GM19395 (cell line): Measurements from ENCODE around the gene CLPTM1.
"Not testable (repeated sequence)": the region's sequence is repeated elsewhere in the genome, so short reads cannot be mapped to it uniquely, and the experiment has no call there.

ENCODE experiments used
- ATAC-seq: cut with Tn5 transposase; IDR thresholded peaks from one replicate; pipeline ENCODE4 v1.9.1; 2021; ENCODE audit warnings: mild to moderate bottlenecking, moderate library complexity; ENCODE audit not compliant: unreplicated experiment

Gene CLPTM1, protein sequence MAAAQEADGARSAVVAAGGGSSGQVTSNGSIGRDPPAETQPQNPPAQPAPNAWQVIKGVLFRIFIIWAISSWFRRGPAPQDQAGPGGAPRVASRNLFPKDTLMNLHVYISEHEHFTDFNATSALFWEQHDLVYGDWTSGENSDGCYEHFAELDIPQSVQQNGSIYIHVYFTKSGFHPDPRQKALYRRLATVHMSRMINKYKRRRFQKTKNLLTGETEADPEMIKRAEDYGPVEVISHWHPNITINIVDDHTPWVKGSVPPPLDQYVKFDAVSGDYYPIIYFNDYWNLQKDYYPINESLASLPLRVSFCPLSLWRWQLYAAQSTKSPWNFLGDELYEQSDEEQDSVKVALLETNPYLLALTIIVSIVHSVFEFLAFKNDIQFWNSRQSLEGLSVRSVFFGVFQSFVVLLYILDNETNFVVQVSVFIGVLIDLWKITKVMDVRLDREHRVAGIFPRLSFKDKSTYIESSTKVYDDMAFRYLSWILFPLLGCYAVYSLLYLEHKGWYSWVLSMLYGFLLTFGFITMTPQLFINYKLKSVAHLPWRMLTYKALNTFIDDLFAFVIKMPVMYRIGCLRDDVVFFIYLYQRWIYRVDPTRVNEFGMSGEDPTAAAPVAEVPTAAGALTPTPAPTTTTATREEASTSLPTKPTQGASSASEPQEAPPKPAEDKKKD

DNA sequence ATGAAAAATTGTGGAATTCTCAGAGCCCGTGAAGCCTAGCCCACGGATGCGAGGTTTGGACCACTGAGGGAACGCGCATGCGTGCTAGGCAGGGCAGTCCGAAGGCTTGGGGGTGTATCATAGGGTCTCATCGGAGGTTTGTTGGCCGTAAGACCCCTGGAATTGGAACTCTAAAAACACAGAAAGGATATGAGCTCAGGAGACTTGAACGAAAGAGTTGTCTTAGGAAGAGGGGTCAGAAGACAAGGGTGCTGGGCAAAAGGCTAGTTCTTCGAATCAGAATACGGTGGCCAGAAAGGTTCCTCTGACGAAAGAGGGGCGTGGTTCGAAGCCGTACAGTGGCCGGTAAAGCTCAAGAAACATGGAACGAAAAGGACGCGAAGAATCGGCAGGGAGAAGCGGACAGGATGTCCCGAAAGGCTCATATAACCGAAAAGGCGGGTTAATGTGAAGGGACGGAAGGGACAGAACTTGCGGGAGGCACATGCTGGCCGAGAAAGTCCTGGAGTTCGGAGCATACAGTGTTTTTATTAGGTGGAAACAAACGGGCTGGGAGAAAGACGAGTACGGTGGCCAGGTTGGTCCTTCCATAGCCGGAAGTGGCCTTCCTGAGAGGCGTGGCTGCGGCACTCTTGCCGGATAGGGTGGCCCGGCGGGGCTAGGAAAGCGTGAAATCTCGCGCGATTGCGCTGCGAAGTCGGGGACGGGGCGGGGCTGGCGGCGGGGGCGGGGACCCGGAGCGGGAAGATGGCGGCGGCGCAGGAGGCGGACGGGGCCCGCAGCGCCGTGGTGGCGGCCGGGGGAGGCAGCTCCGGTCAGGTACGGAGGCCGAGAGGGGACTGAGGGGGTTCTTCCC, at the start of gene CLPTM1:
CLPTM1 (plus strand) TSS at position 732 of the 856 bp plus-strand sequence; CDS start at position 748, 16 bp downstream.
- peak; percentile 87 for ATAC-seq

DNA sequence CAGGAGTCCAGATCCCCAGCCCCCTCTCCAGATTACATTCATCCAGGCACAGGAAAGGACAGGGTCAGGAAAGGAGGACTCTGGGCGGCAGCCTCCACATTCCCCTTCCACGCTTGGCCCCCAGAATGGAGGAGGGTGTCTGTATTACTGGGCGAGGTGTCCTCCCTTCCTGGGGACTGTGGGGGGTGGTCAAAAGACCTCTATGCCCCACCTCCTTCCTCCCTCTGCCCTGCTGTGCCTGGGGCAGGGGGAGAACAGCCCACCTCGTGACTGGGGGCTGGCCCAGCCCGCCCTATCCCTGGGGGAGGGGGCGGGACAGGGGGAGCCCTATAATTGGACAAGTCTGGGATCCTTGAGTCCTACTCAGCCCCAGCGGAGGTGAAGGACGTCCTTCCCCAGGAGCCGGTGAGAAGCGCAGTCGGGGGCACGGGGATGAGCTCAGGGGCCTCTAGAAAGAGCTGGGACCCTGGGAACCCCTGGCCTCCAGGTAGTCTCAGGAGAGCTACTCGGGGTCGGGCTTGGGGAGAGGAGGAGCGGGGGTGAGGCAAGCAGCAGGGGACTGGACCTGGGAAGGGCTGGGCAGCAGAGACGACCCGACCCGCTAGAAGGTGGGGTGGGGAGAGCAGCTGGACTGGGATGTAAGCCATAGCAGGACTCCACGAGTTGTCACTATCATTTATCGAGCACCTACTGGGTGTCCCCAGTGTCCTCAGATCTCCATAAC, 49.6 kb upstream of the CLPTM1 start, which contains the start of gene APOE:
APOE (plus strand) TSS at position 360 of the 724 bp plus-strand sequence. CDS start 829 bp downstream, outside the sequence.
- ATAC-seq: no peak

DNA sequence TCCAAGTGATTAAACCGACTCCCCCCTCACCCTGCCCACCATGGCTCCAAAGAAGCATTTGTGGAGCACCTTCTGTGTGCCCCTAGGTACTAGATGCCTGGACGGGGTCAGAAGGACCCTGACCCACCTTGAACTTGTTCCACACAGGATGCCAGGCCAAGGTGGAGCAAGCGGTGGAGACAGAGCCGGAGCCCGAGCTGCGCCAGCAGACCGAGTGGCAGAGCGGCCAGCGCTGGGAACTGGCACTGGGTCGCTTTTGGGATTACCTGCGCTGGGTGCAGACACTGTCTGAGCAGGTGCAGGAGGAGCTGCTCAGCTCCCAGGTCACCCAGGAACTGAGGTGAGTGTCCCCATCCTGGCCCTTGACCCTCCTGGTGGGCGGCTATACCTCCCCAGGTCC, 47.6 kb upstream of the CLPTM1 start:
- ATAC-seq: no peak

DNA sequence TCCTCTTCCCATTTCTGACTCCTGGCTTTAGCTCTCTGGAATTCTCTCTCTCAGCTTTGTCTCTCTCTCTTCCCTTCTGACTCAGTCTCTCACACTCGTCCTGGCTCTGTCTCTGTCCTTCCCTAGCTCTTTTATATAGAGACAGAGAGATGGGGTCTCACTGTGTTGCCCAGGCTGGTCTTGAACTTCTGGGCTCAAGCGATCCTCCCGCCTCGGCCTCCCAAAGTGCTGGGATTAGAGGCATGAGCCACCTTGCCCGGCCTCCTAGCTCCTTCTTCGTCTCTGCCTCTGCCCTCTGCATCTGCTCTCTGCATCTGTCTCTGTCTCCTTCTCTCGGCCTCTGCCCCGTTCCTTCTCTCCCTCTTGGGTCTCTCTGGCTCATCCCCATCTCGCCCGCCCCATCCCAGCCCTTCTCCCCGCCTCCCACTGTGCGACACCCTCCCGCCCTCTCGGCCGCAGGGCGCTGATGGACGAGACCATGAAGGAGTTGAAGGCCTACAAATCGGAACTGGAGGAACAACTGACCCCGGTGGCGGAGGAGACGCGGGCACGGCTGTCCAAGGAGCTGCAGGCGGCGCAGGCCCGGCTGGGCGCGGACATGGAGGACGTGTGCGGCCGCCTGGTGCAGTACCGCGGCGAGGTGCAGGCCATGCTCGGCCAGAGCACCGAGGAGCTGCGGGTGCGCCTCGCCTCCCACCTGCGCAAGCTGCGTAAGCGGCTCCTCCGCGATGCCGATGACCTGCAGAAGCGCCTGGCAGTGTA, 46.9 kb upstream of the CLPTM1 start:
- ATAC-seq: no peak

DNA sequence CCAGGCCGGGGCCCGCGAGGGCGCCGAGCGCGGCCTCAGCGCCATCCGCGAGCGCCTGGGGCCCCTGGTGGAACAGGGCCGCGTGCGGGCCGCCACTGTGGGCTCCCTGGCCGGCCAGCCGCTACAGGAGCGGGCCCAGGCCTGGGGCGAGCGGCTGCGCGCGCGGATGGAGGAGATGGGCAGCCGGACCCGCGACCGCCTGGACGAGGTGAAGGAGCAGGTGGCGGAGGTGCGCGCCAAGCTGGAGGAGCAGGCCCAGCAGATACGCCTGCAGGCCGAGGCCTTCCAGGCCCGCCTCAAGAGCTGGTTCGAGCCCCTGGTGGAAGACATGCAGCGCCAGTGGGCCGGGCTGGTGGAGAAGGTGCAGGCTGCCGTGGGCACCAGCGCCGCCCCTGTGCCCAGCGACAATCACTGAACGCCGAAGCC, 46.3 kb upstream of the CLPTM1 start:
- ATAC-seq: no peak

DNA sequence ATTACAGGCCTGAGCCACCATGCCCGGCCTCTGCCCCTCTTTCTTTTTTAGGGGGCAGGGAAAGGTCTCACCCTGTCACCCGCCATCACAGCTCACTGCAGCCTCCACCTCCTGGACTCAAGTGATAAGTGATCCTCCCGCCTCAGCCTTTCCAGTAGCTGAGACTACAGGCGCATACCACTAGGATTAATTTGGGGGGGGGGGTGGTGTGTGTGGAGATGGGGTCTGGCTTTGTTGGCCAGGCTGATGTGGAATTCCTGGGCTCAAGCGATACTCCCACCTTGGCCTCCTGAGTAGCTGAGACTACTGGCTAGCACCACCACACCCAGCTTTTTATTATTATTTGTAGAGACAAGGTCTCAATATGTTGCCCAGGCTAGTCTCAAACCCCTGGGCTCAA, 45.4 kb upstream of the CLPTM1 start:
- ATAC-seq: no peak

DNA sequence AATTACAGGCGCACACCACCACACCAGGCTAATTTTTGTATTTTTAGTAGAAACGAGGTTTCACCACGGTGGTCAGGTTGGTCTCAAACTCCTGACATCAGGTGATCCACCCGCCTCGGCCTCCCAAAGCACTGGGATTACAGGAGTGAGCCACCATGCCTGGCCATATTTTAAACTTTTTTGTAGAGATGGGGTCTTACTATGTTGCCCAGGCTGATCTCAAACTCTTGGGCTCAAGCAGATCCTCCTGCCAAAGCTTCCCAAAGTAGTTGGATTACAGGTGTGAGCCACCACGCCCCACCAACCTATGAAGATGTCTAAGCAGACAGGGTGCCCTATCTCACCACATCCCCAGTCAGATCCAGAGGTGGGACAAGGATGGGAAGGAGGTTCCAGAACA, 43.3 kb upstream of the CLPTM1 start:
- not testable (repeated sequence) for ATAC-seq

DNA sequence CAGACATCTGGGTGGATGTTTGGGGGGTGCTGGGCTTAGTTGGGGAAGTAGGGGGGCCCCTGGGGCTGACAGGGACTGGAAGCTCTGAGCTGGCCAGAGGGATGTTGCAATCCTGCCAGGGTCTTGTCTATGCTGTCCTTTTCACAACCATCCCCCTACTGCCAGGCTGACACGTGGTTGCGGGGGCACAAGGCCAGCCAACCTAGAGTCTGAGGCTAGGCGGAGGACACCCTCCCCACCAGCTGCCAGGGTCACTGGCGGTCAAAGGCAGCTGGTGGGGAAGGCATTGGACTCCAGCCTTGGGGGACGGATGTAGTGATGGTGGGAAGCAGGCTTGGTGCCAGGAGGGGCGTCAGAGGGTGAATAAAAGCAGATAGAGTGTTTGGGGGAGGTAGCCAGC, 42.3 kb upstream of the CLPTM1 start:
- no peak for ATAC-seq

DNA sequence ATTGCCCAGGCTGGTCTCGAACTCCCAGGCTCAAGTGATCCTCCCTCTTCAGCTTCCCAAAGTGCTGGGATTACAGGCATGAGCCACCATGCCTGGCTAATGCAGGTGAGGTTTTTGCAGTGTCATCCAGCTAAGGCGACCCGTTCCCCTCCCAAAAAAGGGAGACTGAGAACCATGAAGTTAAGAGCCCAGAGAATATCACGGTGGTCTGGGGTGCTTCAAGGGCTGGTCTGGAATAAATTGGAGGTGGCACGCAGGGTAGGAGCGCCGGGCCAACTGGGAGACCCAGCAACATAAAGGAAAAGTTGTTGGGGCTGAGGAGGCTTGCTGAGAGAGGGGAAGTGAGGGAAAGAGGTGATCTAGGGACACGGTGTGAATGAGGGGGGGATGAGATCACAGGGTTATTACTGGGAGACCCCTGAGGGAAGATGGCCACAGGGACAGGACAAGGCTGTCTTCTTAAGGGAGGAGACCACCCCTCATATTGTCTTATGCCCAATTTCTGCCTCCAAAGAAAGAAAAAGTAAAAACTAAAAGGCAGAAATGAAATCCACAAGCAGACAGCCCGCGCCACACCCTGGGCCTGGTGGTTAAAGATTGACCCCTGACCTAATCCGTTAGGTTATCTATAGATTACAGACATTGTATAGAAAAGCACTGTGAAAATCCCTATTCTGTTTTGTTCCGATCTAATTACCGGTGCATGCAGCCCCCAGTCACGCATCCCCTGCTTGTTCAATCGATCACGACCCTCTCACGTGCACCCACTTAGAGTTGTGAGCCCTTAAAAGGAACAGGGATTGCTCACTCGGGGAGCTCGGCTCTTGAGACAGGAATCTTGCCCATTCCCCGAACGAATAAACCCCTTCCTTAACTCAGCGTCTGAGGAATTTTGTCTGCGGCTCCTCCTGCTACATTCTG, 41.4 kb upstream of the CLPTM1 start:
- not testable (repeated sequence) for ATAC-seq

DNA sequence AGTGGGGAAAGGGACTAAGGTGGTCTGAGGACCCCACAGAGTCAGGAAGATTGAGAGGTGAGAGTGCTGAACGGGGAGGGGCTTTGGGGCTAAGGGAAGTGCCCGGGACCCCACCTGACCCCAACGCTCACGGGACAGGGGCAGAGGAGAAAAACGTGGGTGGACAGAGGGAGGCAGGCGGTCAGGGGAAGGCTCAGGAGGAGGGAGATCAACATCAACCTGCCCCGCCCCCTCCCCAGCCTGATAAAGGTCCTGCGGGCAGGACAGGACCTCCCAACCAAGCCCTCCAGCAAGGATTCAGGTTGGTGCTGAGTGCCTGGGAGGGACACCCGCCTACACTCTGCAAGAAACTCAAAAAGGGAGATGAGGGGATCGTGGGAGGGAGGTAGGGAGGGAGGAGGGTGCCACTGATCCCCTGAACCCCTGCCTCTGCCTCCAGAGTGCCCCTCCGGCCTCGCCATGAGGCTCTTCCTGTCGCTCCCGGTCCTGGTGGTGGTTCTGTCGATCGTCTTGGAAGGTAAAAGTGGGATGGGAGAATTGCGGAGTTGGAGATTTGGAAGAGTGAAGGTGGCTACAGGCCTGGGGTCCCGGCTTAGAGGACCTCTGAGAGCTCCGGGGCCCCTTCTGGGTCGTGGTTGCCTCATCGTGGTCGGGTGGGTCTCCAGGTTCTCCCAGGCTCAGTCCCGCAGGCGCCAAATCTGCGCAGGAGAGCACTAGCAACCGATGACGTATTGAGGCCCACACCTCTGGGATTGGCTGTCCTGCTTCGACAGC, 40.6 kb upstream of the CLPTM1 start, which contains the start of gene APOC1:
APOC1 (plus strand) TSS at position 176 of the 774 bp plus-strand sequence; CDS start at position 460, 284 bp downstream.
- ATAC-seq: peak; percentile 96

DNA sequence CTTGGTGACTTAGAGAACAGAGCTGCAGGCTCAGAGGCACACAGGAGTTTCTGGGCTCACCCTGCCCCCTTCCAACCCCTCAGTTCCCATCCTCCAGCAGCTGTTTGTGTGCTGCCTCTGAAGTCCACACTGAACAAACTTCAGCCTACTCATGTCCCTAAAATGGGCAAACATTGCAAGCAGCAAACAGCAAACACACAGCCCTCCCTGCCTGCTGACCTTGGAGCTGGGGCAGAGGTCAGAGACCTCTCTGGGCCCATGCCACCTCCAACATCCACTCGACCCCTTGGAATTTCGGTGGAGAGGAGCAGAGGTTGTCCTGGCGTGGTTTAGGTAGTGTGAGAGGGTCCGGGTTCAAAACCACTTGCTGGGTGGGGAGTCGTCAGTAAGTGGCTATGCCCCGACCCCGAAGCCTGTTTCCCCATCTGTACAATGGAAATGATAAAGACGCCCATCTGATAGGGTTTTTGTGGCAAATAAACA, 30.9 kb upstream of the CLPTM1 start:
- no peak for ATAC-seq

DNA sequence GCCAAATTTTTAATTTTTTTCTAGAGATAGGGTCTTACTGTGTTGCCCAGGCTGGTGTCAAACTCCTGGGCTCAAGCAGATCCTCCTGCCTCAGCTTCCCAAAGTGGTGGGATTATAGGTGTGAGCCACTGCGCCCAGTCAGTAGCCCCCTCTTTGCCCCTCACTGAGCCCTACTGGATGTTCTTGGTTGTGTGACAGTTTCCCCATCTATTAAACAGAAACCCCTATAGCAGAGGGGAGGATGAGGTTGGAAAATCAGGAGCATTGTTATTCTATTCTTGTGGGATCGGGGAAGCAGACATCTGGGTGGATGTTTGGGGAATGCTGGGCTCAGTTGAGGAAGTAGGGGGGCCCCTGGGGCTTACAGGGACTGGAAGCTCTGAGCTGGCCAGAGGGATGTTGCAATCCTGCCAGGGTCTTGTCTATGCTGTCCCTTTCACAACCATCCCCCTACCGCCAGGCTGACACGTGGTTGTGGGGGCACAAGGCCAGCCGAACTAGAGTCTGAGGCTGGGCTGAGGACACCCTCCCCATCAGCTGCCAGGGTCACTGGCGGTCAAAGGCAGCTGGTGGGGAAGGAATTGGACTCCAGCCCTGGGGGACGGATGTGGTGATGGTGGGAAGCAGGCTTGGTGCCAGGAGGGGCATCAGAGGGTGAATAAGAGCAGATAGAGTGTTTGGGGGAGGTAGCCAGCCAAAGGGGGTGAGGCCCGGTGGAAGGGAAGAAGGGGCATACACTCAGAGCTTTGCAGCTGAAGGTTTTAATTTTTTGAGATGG, 29.9 kb upstream of the CLPTM1 start:
- ATAC-seq: no peak

DNA sequence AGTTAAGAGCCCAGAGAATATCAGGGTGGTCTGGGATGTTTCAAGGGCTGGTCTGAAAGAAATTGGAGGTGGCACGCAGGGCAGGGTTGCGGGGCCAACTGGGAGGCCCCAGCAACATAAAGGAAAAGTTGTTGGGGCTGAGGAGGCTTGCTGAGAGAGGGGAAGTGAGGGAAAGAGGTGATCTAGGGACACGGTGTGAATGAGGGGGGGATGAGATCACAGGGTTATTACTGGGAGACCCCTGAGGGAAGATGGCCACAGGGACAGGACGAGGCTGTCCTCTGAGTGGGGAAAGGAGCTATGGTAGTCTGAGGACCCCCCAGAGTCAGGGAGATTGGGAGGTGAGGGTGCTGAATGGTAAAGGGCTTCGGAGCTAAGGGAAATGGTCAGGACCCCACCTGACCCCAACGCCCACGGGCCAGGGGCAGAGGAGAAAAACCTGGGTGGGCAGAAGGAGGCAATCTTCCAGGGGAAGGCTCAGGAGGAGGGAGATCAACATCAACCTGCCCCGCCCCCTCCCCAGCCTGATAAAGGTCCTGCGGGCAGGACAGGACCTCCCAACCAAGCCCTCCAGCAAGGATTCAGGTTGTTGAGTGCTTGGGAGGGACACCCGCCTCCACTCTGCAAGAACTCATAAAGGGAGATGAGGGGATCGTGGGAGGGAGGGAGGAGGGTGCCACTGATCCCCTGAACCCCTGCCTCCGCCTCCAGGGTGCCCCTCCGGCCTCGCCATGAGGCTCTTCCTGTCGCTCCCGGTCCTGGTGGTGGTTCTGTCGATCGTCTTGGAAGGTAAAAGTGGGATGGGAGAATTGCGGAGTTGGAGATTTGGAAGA, 28.7 kb upstream of the CLPTM1 start:
- not testable (repeated sequence) for ATAC-seq

DNA sequence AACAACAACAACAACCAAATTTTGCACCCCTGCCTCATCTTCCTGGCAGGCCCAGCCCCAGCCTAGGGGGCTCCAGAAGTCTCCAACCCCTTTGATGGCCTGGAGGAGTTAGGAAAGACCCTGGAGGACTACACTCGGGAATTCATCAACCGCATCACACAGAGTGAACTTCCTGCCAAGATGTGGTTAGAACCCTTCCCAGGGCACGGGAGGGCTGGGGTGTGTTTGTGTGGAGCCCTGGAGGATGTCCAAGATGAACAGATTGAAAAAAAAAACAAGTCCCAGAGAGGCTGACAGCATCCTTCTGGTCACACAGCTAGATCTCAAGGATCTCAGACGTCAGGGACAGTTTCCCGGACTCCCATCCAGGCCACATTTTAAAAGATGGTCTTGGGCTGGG, 27.4 kb upstream of the CLPTM1 start:
- no peak for ATAC-seq

DNA sequence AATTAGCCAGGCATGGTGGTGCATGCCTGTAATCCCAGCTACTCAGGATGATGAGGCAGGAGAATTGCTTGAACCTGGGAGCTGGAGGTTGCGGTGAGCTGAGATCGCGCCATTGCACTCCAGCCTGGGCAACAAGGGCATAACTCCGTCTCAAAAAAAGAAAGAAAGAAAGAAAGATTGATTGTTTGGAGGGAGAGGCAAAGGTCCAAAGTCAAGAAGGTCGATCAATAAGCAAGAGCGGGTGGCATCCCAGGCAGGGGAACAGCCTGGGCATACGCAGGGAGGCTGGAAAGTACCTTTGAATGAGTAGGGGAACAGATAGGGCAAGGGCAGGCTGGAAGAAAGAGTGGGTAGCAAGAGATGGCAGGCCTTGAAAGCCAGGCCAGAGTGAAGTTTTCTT, 25.1 kb upstream of the CLPTM1 start:
- no peak for ATAC-seq

DNA sequence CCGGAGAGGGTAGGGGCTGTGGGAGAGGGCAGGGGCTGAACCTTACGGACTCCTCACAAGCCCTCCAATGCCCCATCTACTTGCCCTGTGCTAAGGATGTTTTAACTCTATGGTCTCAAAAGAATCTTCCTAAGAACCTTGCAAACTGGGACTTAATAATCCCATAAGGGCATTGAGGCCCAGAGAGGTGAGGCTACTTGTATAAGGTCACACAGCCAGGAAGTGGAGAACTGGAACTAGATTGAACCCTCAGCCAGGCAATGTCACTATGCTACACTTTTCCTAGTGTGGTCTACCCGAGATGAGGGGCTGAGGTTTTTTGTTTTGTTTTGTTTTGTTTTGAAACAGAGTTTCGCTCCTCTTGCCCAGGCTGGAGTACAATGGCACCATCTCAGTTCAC, 23.6 kb upstream of the CLPTM1 start:
- no peak for ATAC-seq
